A549 (cell line): Measurements from ENCODE around the gene CD200R1L. TPM values are rescaled to one million over a fixed set of nuclear protein-coding genes. Genes with fewer than 3 reads are reported as not detected.

Experiments used
- ATAC-seq, 2 experiments: fragments of 200-7000 bp in 1 of 2; fragments of >200 bp in 1 of 2; cut with Nextera tagmentation in 1 of 2; cut with Tn5 transposase in 1 of 2; 3 replicates each; pipeline versions ENCODE4 v1.8.0 to v1.9.1; 2018 to 2020; ENCODE audit warnings: mild to moderate bottlenecking in 1 of 2, moderate library complexity in 1 of 2
- CTCF ChIA-PET: fragments of 300-600 bp; sonication (Branson Sonifier 250); formaldehyde crosslinking; extraction: SDS; loops from one replicate; lab custom pipeline; 2021; ENCODE audit warnings: antibody characterized with exemption, inconsistent platforms; lab: Yijun Ruan, JAX
- POLR2A ChIA-PET: fragments of 350-600 bp; formaldehyde crosslinking; extraction: SDS; loops from one replicate; lab custom pipeline; 2021; ENCODE audit warnings: antibody characterized with exemption, inconsistent platforms; lab: Yijun Ruan, JAX
- DNase-seq, 2 experiments: peaks; one replicate each; pipeline versions ENCODE4 v3.0.0 to v3.0.0-alpha.2; 2011 to 2016; ENCODE audit warnings: low read depth in 1 of 2, low spot score in 1 of 2
- FAIRE-seq: peaks from 2 replicates; lab custom pipeline; 2011; peaks lifted over from hg19 to GRCh38; lab: Jason Lieb, UNC
- H3K27ac ChIP-seq, 2 experiments: fragments of >200 bp; sonication (Bioruptor Twin); formaldehyde crosslinking; 3 replicates each; pipeline ENCODE4 v1.5.1; 2016 to 2017
- H3K4me1 ChIP-seq: fragments of >200 bp; sonication (Bioruptor Twin); formaldehyde crosslinking; 3 replicates; pipeline ENCODE4 v1.6.1; 2016
- H3K4me2 ChIP-seq: fragments of >200 bp; sonication (Bioruptor Twin); formaldehyde crosslinking; 3 replicates; pipeline ENCODE4 v1.6.1; 2016
- H3K4me3 ChIP-seq: fragments of >200 bp; sonication (Bioruptor Twin); formaldehyde crosslinking; 3 replicates; pipeline ENCODE4 v1.5.1; 2016
- H3K9me3 ChIP-seq: fragments of >200 bp; sonication (Bioruptor Twin); formaldehyde crosslinking; 3 replicates; pipeline ENCODE4 v1.6.1; 2016
- ATOH8 ChIP-seq: fragments of 250-450 bp; sonication (Bioruptor Pico); IDR thresholded peaks from 2 replicates; pipeline ENCODE4 v1.5.0; 2020; ENCODE audit warnings: low read depth, mild to moderate bottlenecking, moderate library complexity
- CEBPB ChIP-seq, 2 experiments: fragments of >200 bp in 1 of 2; sonication (Bioruptor Twin) in 1 of 2; formaldehyde crosslinking in 1 of 2; IDR thresholded peaks; 2 replicates each; pipeline ENCODE4 v1.6.1; 2012 to 2016
- EHMT2 ChIP-seq: fragments of 200-600 bp; sonication (generic); IDR thresholded peaks from 2 replicates; pipeline ENCODE4 v1.6.1; 2016; ENCODE audit warnings: antibody characterized with exemption, low read depth, mild to moderate bottlenecking, moderate library complexity
- EP300 ChIP-seq, 2 experiments: fragments of >200 bp; sonication (Bioruptor Twin); formaldehyde crosslinking; IDR thresholded peaks; 2 replicates in 1 of 2; 3 replicates in 1 of 2; pipeline ENCODE4 v1.6.1; 2016 to 2017
- GATA3 ChIP-seq: IDR thresholded peaks from 2 replicates; pipeline ENCODE4 v1.6.1; 2012; ENCODE audit warnings: borderline replicate concordance
- HOXA7 ChIP-seq: fragments of 250-450 bp; sonication (Bioruptor Pico); IDR thresholded peaks from 2 replicates; pipeline ENCODE4 v1.5.0; 2020; ENCODE audit warnings: mild to moderate bottlenecking, moderate library complexity
- JUNB ChIP-seq: fragments of >200 bp; sonication (Bioruptor Twin); formaldehyde crosslinking; IDR thresholded peaks from 2 replicates; pipeline ENCODE4 v1.6.1; 2016
- KDM1A ChIP-seq: fragments of 200-600 bp; sonication (generic); IDR thresholded peaks from 2 replicates; pipeline ENCODE4 v1.6.1; 2016; ENCODE audit warnings: low read depth, mild to moderate bottlenecking
- MAFK ChIP-seq: fragments of 450-650 bp; IDR thresholded peaks from 2 replicates; pipeline ENCODE4 v1.6.1; 2014; ENCODE audit not compliant: partially characterized antibody
- MAZ ChIP-seq: fragments of 150-350 bp; IDR thresholded peaks from 2 replicates; pipeline ENCODE4 v1.6.1; 2014; ENCODE audit warnings: antibody characterized with exemption, low read depth, low read length, borderline replicate concordance
- NPAS2 ChIP-seq: fragments of 250-450 bp; sonication (Bioruptor Pico); IDR thresholded peaks from 2 replicates; pipeline ENCODE4 v1.8.0; 2022; ENCODE audit warnings: mild to moderate bottlenecking, moderate library complexity, borderline replicate concordance
- POLR2A ChIP-seq: IDR thresholded peaks from 2 replicates; pipeline ENCODE4 v1.6.1; 2012; ENCODE audit warnings: mild to moderate bottlenecking, low read length
- POLR2AphosphoS2 ChIP-seq: conservative IDR thresholded peaks from 2 replicates; pipeline ENCODE4 v1.6.1; 2012; ENCODE audit warnings: low read length, improper control_type of control experiment, inconsistent platforms
- RARB ChIP-seq: fragments of 250-450 bp; sonication (Bioruptor Pico); IDR thresholded peaks from 2 replicates; pipeline ENCODE4 v1.8.0; 2021; ENCODE audit warnings: mild to moderate bottlenecking, moderate library complexity
- RNF2 ChIP-seq: fragments of 200-600 bp; sonication (generic); IDR thresholded peaks from 2 replicates; pipeline ENCODE4 v1.6.1; 2016; ENCODE audit warnings: low read depth, mild to moderate bottlenecking, antibody characterized with exemption, moderate library complexity, borderline replicate concordance
- SREBF2 ChIP-seq: fragments of 450-650 bp; IDR thresholded peaks from 2 replicates; pipeline ENCODE4 v1.6.1; 2014; ENCODE audit warnings: mild to moderate bottlenecking, moderate library complexity
- ZNF302 ChIP-seq: fragments of 250-450 bp; sonication (Bioruptor Pico); IDR thresholded peaks from 2 replicates; pipeline ENCODE4 v1.9.0; 2021; ENCODE audit warnings: inconsistent platforms, mild to moderate bottlenecking, moderate library complexity
- ZSCAN20 ChIP-seq: fragments of 250-450 bp; sonication (Bioruptor Pico); IDR thresholded peaks from 2 replicates; pipeline ENCODE4 v1.8.0; 2022; ENCODE audit warnings: mild to moderate bottlenecking, moderate library complexity
- WGBS: methylation state at CpG from one replicate; pipeline ENCODE4 v1.1.6; 2017; ENCODE audit errors: missing lambda C conversion rate; 5-methylcytosine and 5-hydroxymethylcytosine counted together
- polyA plus RNA-seq, 4 experiments: library from polyadenylated mRNA; depleted of rRNA in 3 of 4; stranded (reverse); fragments of >200 nt; fragmentation: RNase III in 1 of 4; extraction: RNeasy Plus Mini Kit Qiagen cat#74134 plus additional on column Dnase treatment in 1 of 4; gene quantifications; 2 replicates in 3 of 4; 3 replicates in 1 of 4; pipeline ENCODE4 v1.2.3, GENCODE V29; 2011 to 2017
- TF ChIP-seq, protein P1 (sequence below): fragments of >200 bp; sonication (Bioruptor Twin); formaldehyde crosslinking; IDR thresholded peaks from 3 replicates; pipeline ENCODE4 v1.5.1; 2016
- TF ChIP-seq, protein P2 (sequence below): fragments of 150-350 bp; IDR thresholded peaks from 2 replicates; pipeline ENCODE4 v1.6.1; 2014; ENCODE audit warnings: low read depth, mild to moderate bottlenecking, low read length
- TF ChIP-seq, protein P3 (sequence below): IDR thresholded peaks from 2 replicates; pipeline ENCODE4 v1.6.1; 2012; ENCODE audit warnings: low read depth, borderline replicate concordance
- TF ChIP-seq, protein P4 (sequence below): fragments of >200 bp; sonication (Bioruptor Twin); formaldehyde crosslinking; IDR thresholded peaks from 2 replicates; pipeline ENCODE4 v1.6.1; 2016

Gene CD200R1L
- polyA plus RNA-seq, 2 of the 4 experiments (the other 2 are of a cell fraction) = 0.10 TPM; not detected in 1

- FAIRE-seq = no peak
- ChIA-PET POLR2A (no interaction called here), CTCF (interaction anchor here (1.0 to 1.9 kb wide), 7 partner anchors 8 to 162 kb away, joined by 3 to 10 read pairs (median 3); no protein-coding TSS in a partner anchor)
Measured at GRCh38 chr3:112803467-112803866, 43.2 kb downstream of the CD200R1L start.

GRCh38 chr3:112802338-112802737 lies 44.3 kb downstream of the CD200R1L start:
- no peaks in the 10 kb centered on the region for H3K9me3 ChIP-seq
- ATAC-seq (no peak), DNase-seq (no peak), FAIRE-seq (peak; percentile 59)
- no peak overlapping the region for H3K4me3 ChIP-seq
- no peak for TF ChIP-seq EHMT2
- ChIA-PET POLR2A (no interaction called here), CTCF (interaction anchor here (1.8 to 2.0 kb wide), 3 partner anchors 9 to 68 kb away, joined by 6 to 10 read pairs (median 8); no protein-coding TSS in a partner anchor)
- peak overlapping the region in 1 of 2 experiments; percentile 25; a peak in 1 of 6 replicates for H3K27ac ChIP-seq
- peak overlapping the region; percentile 41; the same call in 1 of the 3 replicates for H3K4me2 ChIP-seq
- peaks cover 24% of the 10 kb centered on the region for H3K4me1 ChIP-seq

More at GRCh38 chr3:112803467-112803866, 43.2 kb downstream of the CD200R1L start:
- no peak overlapping the region for H3K4me2 ChIP-seq
- ATAC-seq (no peak), DNase-seq (no peak)
- TF ChIP-seq, protein P1, sequence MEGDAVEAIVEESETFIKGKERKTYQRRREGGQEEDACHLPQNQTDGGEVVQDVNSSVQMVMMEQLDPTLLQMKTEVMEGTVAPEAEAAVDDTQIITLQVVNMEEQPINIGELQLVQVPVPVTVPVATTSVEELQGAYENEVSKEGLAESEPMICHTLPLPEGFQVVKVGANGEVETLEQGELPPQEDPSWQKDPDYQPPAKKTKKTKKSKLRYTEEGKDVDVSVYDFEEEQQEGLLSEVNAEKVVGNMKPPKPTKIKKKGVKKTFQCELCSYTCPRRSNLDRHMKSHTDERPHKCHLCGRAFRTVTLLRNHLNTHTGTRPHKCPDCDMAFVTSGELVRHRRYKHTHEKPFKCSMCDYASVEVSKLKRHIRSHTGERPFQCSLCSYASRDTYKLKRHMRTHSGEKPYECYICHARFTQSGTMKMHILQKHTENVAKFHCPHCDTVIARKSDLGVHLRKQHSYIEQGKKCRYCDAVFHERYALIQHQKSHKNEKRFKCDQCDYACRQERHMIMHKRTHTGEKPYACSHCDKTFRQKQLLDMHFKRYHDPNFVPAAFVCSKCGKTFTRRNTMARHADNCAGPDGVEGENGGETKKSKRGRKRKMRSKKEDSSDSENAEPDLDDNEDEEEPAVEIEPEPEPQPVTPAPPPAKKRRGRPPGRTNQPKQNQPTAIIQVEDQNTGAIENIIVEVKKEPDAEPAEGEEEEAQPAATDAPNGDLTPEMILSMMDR = no peak
- TF ChIP-seq, protein P2, sequence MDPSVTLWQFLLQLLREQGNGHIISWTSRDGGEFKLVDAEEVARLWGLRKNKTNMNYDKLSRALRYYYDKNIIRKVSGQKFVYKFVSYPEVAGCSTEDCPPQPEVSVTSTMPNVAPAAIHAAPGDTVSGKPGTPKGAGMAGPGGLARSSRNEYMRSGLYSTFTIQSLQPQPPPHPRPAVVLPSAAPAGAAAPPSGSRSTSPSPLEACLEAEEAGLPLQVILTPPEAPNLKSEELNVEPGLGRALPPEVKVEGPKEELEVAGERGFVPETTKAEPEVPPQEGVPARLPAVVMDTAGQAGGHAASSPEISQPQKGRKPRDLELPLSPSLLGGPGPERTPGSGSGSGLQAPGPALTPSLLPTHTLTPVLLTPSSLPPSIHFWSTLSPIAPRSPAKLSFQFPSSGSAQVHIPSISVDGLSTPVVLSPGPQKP = no peak
- TF ChIP-seq, all 56 proteins: peak for 0
- Histone ChIP-seq H3K4me1 (peaks cover 24% of the 10 kb centered on the region), H3K27ac (peak overlapping the region in 1 of 2 experiments; percentile 8; a peak in 2 of 6 replicates), H3K9me3 (no peaks in the 10 kb centered on the region), H3K4me3 (no peak overlapping the region)
- WGBS = 83% methylated on average over 2 of the region's 2 CpGs

GRCh38 chr3:112799946-112800345 lies 46.7 kb downstream of the CD200R1L start:
- POLR2A ChIA-PET = interaction anchor here (1.0 kb wide), 1 partner anchor 20 kb away, joined by 3 read pairs; no protein-coding TSS in a partner anchor
- no peak for ATAC-seq
- CTCF ChIA-PET = interaction anchor here (1.0 to 3.6 kb wide), 4 partner anchors 14 to 157 kb away, joined by 3 to 11 read pairs (median 4); no protein-coding TSS in a partner anchor
- TF ChIP-seq RARB (no peak), POLR2A (no peak), EP300 (IDR thresholded peaks at IDR 0.05) (no peak), SREBF2 (no peak), MAZ (no peak), RNF2 (no peak), HOXA7 (no peak), KDM1A (no peak), GATA3 (no peak), POLR2AphosphoS2 (no peak)
- TF ChIP-seq, protein P3, sequence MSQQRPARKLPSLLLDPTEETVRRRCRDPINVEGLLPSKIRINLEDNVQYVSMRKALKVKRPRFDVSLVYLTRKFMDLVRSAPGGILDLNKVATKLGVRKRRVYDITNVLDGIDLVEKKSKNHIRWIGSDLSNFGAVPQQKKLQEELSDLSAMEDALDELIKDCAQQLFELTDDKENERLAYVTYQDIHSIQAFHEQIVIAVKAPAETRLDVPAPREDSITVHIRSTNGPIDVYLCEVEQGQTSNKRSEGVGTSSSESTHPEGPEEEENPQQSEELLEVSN = no peak
- TF ChIP-seq, all 56 proteins: peak for 0
- 0 out of 3 replicates have a peak overlapping the region, but pooled peaks have one; percentile 6 for H3K4me2 ChIP-seq
- DNase-seq (no peak), FAIRE-seq (no peak)
- peak overlapping the region; percentile 28 to 63; a peak in 4 of 6 replicates for H3K27ac ChIP-seq
- no peaks in the 10 kb centered on the region for H3K9me3 ChIP-seq
- H3K4me1 ChIP-seq = peaks cover 24% of the 10 kb centered on the region
- H3K4me3 ChIP-seq = no peak overlapping the region

GRCh38 chr3:112794622-112795172 lies 52.0 kb downstream of the CD200R1L start:
- POLR2A ChIA-PET = no interaction called here
- peak in 1 of 2 experiments; percentile 24; a peak in 1 of 6 replicates for ATAC-seq
- Histone ChIP-seq H3K4me3 (no peak overlapping the region), H3K27ac (peak overlapping the region; percentile 20 to 61; a peak in 2 of 6 replicates), H3K9me3 (no peaks in the 10 kb centered on the region), H3K4me1 (peaks cover 23% of the 10 kb centered on the region), H3K4me2 (no peak overlapping the region)
- CTCF ChIA-PET = interaction anchor here (0.8 to 2.5 kb wide), 6 partner anchors 9 to 151 kb away, joined by 3 to 6 read pairs (median 3); no protein-coding TSS in a partner anchor
- WGBS = 81% methylated on average over 6 of the region's 6 CpGs
- FAIRE-seq = no peak
- no peak for DNase-seq
- no peak for TF ChIP-seq ZNF302 (CRISPR knock-in tag)
- no peak for TF ChIP-seq ATOH8 (CRISPR knock-in tag)
- TF ChIP-seq CEBPB (IDR thresholded peaks at IDR 0.05) = no peak
- TF ChIP-seq MAFK = no peak
- TF ChIP-seq ZSCAN20 = no peak
- no peak for TF ChIP-seq JUNB
- no peak for TF ChIP-seq NPAS2 (CRISPR knock-in tag)
- TF ChIP-seq, protein P4, sequence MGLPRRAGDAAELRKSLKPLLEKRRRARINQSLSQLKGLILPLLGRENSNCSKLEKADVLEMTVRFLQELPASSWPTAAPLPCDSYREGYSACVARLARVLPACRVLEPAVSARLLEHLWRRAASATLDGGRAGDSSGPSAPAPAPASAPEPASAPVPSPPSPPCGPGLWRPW = no peak
